ENCODE results near the gene SLC34A3. TPM values are rescaled to one million over a fixed set of nuclear protein-coding genes. Genes with fewer than 3 reads are reported as not detected.
A peak's percentile ranks its signal among the peaks of the same experiment; 100 is the strongest.

SLC34A3 gene
- total RNA-seq, 2 donors from 2014 or later, result not detected

GRCh38 chr9:137191245-137191644 is 39.5 kb upstream of the SLC34A3 start:
- no peak for ATAC-seq
- H3K27me3 Mint-ChIP-seq, result no peaks in the 10 kb centered on the region
- H3K9me3 Mint-ChIP-seq, result no peaks in the 10 kb centered on the region
- H3K4me1 Mint-ChIP-seq (ENCODE audit: low read depth in 2 of 2), result peaks cover 13 to 19% of the 10 kb centered on the region in 2 donors
- no peaks in the 10 kb centered on the region for H3K36me3 Mint-ChIP-seq
- peak overlapping the region; percentile 66 for H3K4me3 Mint-ChIP-seq
- H3K27ac Mint-ChIP-seq, result peak overlapping the region; percentile 68 to 87
- no peak for DNase-seq (ENCODE audit: low spot score)

- Mint-ChIP-seq H3K27ac (no peak overlapping the region), H3K9me3 (no peaks in the 10 kb centered on the region), H3K36me3 (no peaks in the 10 kb centered on the region), H3K27me3 (no peaks in the 10 kb centered on the region), H3K4me1 (ENCODE audit: low read depth in 2 of 2) (peaks cover 13 to 14% of the 10 kb centered on the region in 2 donors), H3K4me3 (no peak overlapping the region)
- DNase-seq (ENCODE audit: low spot score), result no peak
- no peak for ATAC-seq
Measured at GRCh38 chr9:137191691-137192447, 38.8 kb upstream of the SLC34A3 start.

GRCh38 chr9:137192448-137192780 is 38.3 kb upstream of the SLC34A3 start:
- H3K9me3 Mint-ChIP-seq, result no peaks in the 10 kb centered on the region
- no peak overlapping the region for H3K27ac Mint-ChIP-seq
- DNase-seq (ENCODE audit: low spot score) (no peak), ATAC-seq (no peak)
- no peaks in the 10 kb centered on the region for H3K36me3 Mint-ChIP-seq
- peaks cover 11% of the 10 kb centered on the region in 2 donors for H3K4me1 Mint-ChIP-seq (ENCODE audit: low read depth in 2 of 2)
- H3K4me3 Mint-ChIP-seq, result no peak overlapping the region
- H3K27me3 Mint-ChIP-seq, result no peaks in the 10 kb centered on the region

GRCh38 chr9:137192859-137193258 is 37.8 kb upstream of the SLC34A3 start:
- Mint-ChIP-seq H3K36me3 (no peaks in the 10 kb centered on the region), H3K4me3 (no peak overlapping the region), H3K27me3 (no peaks in the 10 kb centered on the region), H3K27ac (no peak overlapping the region), H3K9me3 (no peaks in the 10 kb centered on the region), H3K4me1 (ENCODE audit: low read depth in 2 of 2) (peaks cover 7 to 8% of the 10 kb centered on the region in 2 donors)
- DNase-seq (ENCODE audit: low spot score), result no peak
- ATAC-seq, result no peak

GRCh38 chr9:137193771-137194170 is 36.9 kb upstream of the SLC34A3 start:
- H3K27ac Mint-ChIP-seq, result no peak overlapping the region
- H3K4me1 Mint-ChIP-seq (ENCODE audit: low read depth in 2 of 2), result peaks cover 7 to 8% of the 10 kb centered on the region in 2 donors
- no peaks in the 10 kb centered on the region for H3K36me3 Mint-ChIP-seq
- H3K27me3 Mint-ChIP-seq, result no peaks in the 10 kb centered on the region
- DNase-seq (ENCODE audit: low spot score) (no peak), ATAC-seq (no peak)
- H3K4me3 Mint-ChIP-seq, result no peak overlapping the region
- no peaks in the 10 kb centered on the region for H3K9me3 Mint-ChIP-seq

- Mint-ChIP-seq H3K27ac (no peak overlapping the region), H3K9me3 (no peaks in the 10 kb centered on the region), H3K27me3 (no peaks in the 10 kb centered on the region), H3K36me3 (no peaks in the 10 kb centered on the region), H3K4me1 (ENCODE audit: low read depth in 2 of 2) (peaks cover 4 to 7% of the 10 kb centered on the region in 2 donors), H3K4me3 (no peak overlapping the region)
- ATAC-seq (no peak), DNase-seq (ENCODE audit: low spot score) (no peak)
Measured at GRCh38 chr9:137194388-137194787, 36.3 kb upstream of the SLC34A3 start.

- Mint-ChIP-seq H3K4me1 (ENCODE audit: low read depth in 2 of 2) (peaks cover 4 to 7% of the 10 kb centered on the region in 2 donors), H3K4me3 (no peak overlapping the region), H3K9me3 (no peaks in the 10 kb centered on the region), H3K27me3 (no peaks in the 10 kb centered on the region), H3K36me3 (no peaks in the 10 kb centered on the region), H3K27ac (no peak overlapping the region)
- no peak for DNase-seq (ENCODE audit: low spot score)
- no peak for ATAC-seq
Measured at GRCh38 chr9:137194909-137195308, 35.8 kb upstream of the SLC34A3 start.

GRCh38 chr9:137195525-137196220 is 35.0 kb upstream of the SLC34A3 start:
- no peak for ATAC-seq
- no peak overlapping the region for H3K27ac Mint-ChIP-seq

GRCh38 chr9:137198051-137198901 is 32.4 kb upstream of the SLC34A3 start:
- no peaks in the 10 kb centered on the region for H3K36me3 Mint-ChIP-seq
- no peak for ATAC-seq
- no peak for DNase-seq (ENCODE audit: low spot score)
- no peaks in the 10 kb centered on the region for H3K27me3 Mint-ChIP-seq
- H3K9me3 Mint-ChIP-seq, result no peaks in the 10 kb centered on the region
- H3K4me3 Mint-ChIP-seq, result peak overlapping the region; percentile 30
- H3K4me1 Mint-ChIP-seq (ENCODE audit: low read depth in 2 of 2), result peaks cover 4 to 6% of the 10 kb centered on the region in 2 donors
- H3K27ac Mint-ChIP-seq, result no peak overlapping the region

More at GRCh38 chr9:137195525-137196220, 35.0 kb upstream of the SLC34A3 start:
- Mint-ChIP-seq H3K4me1 (ENCODE audit: low read depth in 2 of 2) (peaks cover 4% of the 10 kb centered on the region in 2 donors), H3K9me3 (no peaks in the 10 kb centered on the region), H3K4me3 (no peak overlapping the region), H3K36me3 (no peaks in the 10 kb centered on the region), H3K27me3 (no peaks in the 10 kb centered on the region)
- DNase-seq (ENCODE audit: low spot score), result no peak

GRCh38 chr9:137198902-137199283 is 31.8 kb upstream of the SLC34A3 start:
- Mint-ChIP-seq H3K36me3 (no peaks in the 10 kb centered on the region), H3K4me1 (ENCODE audit: low read depth in 2 of 2) (peaks cover 6% of the 10 kb centered on the region in 2 donors), H3K9me3 (no peaks in the 10 kb centered on the region), H3K4me3 (peak overlapping the region; percentile 30), H3K27me3 (no peaks in the 10 kb centered on the region), H3K27ac (no peak overlapping the region)
- no peak for ATAC-seq
- no peak for DNase-seq (ENCODE audit: low spot score)

- no peak for DNase-seq (ENCODE audit: low spot score)
- Mint-ChIP-seq H3K4me1 (ENCODE audit: low read depth in 2 of 2) (peaks cover 12 to 13% of the 10 kb centered on the region in 2 donors), H3K27ac (no peak overlapping the region), H3K27me3 (no peaks in the 10 kb centered on the region), H3K36me3 (no peaks in the 10 kb centered on the region), H3K4me3 (peak overlapping the region; percentile 71), H3K9me3 (no peaks in the 10 kb centered on the region)
- ATAC-seq, result no peak
Measured at GRCh38 chr9:137199411-137200121, 31.1 kb upstream of the SLC34A3 start.

- Mint-ChIP-seq H3K4me1 (ENCODE audit: low read depth in 2 of 2) (peaks cover 16% of the 10 kb centered on the region in 2 donors), H3K9me3 (no peaks in the 10 kb centered on the region), H3K4me3 (peak within 1 kb of the TSS; percentile 80), H3K27me3 (no peaks in the 10 kb centered on the region), H3K36me3 (no peaks in the 10 kb centered on the region), H3K27ac (peak within 1 kb of the TSS; percentile 77 to 78)
- peak; percentile 98 for ATAC-seq
- DNase-seq (ENCODE audit: low spot score), result peak; percentile 100
Measured at GRCh38 chr9:137200311-137201204, 30.1 kb upstream of the SLC34A3 start, which contains the start of gene TPRN. Gene TPRN, minus strand, starts transcription at chr9:137200741. Its CDS starts 30 bp downstream, at chr9:137200711.

Data from natural killer cell treated with Interleukin-12 subunit alpha and Interleukin-12 subunit beta and Interleukin-15 and Interleukin-18, amount 100 ng/mL, for 72 hours (primary cell).